Common myeloid progenitor, CD34-positive (primary cell): Measurements from ENCODE around the gene ACAP1.

Experiments used
- CTCF ChIA-PET: fragments of 350-600 bp; sonication (Branson Sonifier 250); formaldehyde crosslinking; loops from one replicate; lab custom pipeline; 2021; ENCODE audit warnings: antibody characterized with exemption; lab: Charles Lee
- POLR2A ChIA-PET: fragments of 350-600 bp; sonication (Branson Sonifier 250); formaldehyde crosslinking; loops from one replicate; lab custom pipeline; 2021; ENCODE audit warnings: antibody characterized with exemption; lab: Charles Lee
- DNase-seq, 3 donors: peaks; one replicate each; pipeline versions ENCODE4 v3.0.0 to v3.0.0-alpha.2; 2013
- H3K27ac ChIP-seq, 2 experiments: 1 replicate in 1 of 2; 2 replicates in 1 of 2; pipeline ENCODE4 v1.7.0; 2013; ENCODE audit warnings: inconsistent platforms in 2 of 2, low read length in 2 of 2, mild to moderate bottlenecking in 2 of 2, low read depth in 1 of 2, moderate library complexity in 1 of 2; ENCODE audit not compliant: severe bottlenecking in 2 of 2, insufficient read depth in 1 of 2, poor library complexity in 1 of 2
- H3K27me3 ChIP-seq, 5 experiments: replicated peaks in 2 of 5; 1 replicate in 3 of 5; 2 replicates in 2 of 5; pipeline versions ENCODE4 v1.6.1 to v1.7.0; 2013; ENCODE audit warnings: low read length in 4 of 5, mild to moderate bottlenecking in 2 of 5, moderate library complexity in 2 of 5, inconsistent platforms in 1 of 5; ENCODE audit not compliant: insufficient read depth in 5 of 5, control insufficient read depth in 4 of 5
- H3K36me3 ChIP-seq, 4 experiments: 1 replicate in 2 of 4; 2 replicates in 2 of 4; pipeline versions ENCODE4 v1.6.1 to v1.7.0; 2013; ENCODE audit warnings: low read length in 3 of 4, control low read depth in 1 of 4, mild to moderate bottlenecking in 1 of 4; ENCODE audit not compliant: control insufficient read depth in 4 of 4, insufficient read depth in 4 of 4
- H3K4me1 ChIP-seq, 4 experiments: 1 replicate in 3 of 4; 2 replicates in 1 of 4; pipeline versions ENCODE4 v1.6.1 to v1.7.1; 2013; ENCODE audit warnings: low read length in 3 of 4, mild to moderate bottlenecking in 3 of 4, control low read depth in 1 of 4, inconsistent platforms in 1 of 4, moderate library complexity in 1 of 4; ENCODE audit not compliant: control insufficient read depth in 4 of 4, insufficient read depth in 4 of 4; ENCODE audit errors: control extremely low read depth in 1 of 4
- H3K4me3 ChIP-seq, 7 experiments: 1 replicate in 4 of 7; 2 replicates in 3 of 7; pipeline versions ENCODE4 v1.5.1 to v1.7.0; 2013; ENCODE audit warnings: mild to moderate bottlenecking in 7 of 7, low read length in 6 of 7, moderate library complexity in 6 of 7, inconsistent platforms in 2 of 7, low read depth in 2 of 7, control low read depth in 1 of 7; ENCODE audit not compliant: insufficient read depth in 4 of 7, control insufficient read depth in 1 of 7; ENCODE audit errors: extremely low read depth in 1 of 7
- H3K9me3 ChIP-seq, 5 experiments: 1 replicate in 4 of 5; 2 replicates in 1 of 5; pipeline versions ENCODE4 v1.6.1 to v1.7.1; 2013; ENCODE audit warnings: low read length in 4 of 5, mild to moderate bottlenecking in 2 of 5, inconsistent platforms in 1 of 5, low read depth in 1 of 5, moderate library complexity in 1 of 5; ENCODE audit not compliant: control insufficient read depth in 4 of 5, insufficient read depth in 2 of 5; ENCODE audit errors: control extremely low read depth in 1 of 5
- WGBS: methylation state at CpG from one replicate; pipeline ENCODE4 v1.1.5; 2013; ENCODE audit not compliant: insufficient coverage; 5-methylcytosine and 5-hydroxymethylcytosine counted together

Gene ACAP1

GRCh38 chr17:7352910-7353635, 16.7 kb downstream of the ACAP1 start:
- 94% methylated on average over 30 of the region's 37 CpGs for WGBS
- no peak overlapping the region for H3K27ac ChIP-seq
- H3K27me3 ChIP-seq = no peaks in the 10 kb centered on the region
- no peaks in the 10 kb centered on the region for H3K9me3 ChIP-seq
- no peak for DNase-seq
- H3K4me1 ChIP-seq = peaks cover 0 to 35% (median 14%) of the 10 kb centered on the region in 4 experiments
- CTCF ChIA-PET = interaction anchor here (0.8 to 4.4 kb wide), 13 partner anchors 8 to 322 kb away, joined by 3 to 28 read pairs (median 4); partner anchors contain the start of genes SENP3, SPEM2 and TMEM102
- POLR2A ChIA-PET = no interaction called here
- H3K4me3 ChIP-seq = peak overlapping the region in 3 of 7 experiments; percentile 63 to 85 (median 83)
- H3K36me3 ChIP-seq = peaks cover 5 to 36% (median 10%) of the 10 kb centered on the region in 4 experiments

- H3K4me3 ChIP-seq = no peak overlapping the region
- CTCF ChIA-PET = interaction anchor here (0.9 to 4.4 kb wide), 18 partner anchors 8 to 323 kb away, joined by 3 to 28 read pairs (median 4); partner anchors contain the start of genes GPS2, PLSCR3, SENP3 and SPEM2
- DNase-seq = no peak
- POLR2A ChIA-PET = interaction anchor here (0.5 to 1.2 kb wide), 3 partner anchors 19 to 163 kb away, joined by 3 read pairs; no protein-coding TSS in a partner anchor
- 80% methylated on average over 4 of the region's 9 CpGs for WGBS
- no peaks in the 10 kb centered on the region for H3K27me3 ChIP-seq
- no peak overlapping the region for H3K27ac ChIP-seq
- peaks cover 0 to 35% (median 14%) of the 10 kb centered on the region in 4 experiments for H3K4me1 ChIP-seq
- H3K9me3 ChIP-seq = no peaks in the 10 kb centered on the region
- H3K36me3 ChIP-seq = peaks cover 0 to 24% (median 0%) of the 10 kb centered on the region in 4 experiments
Measured at GRCh38 chr17:7354262-7354843, 18.0 kb downstream of the ACAP1 start.

GRCh38 chr17:7355053-7355452, 18.7 kb downstream of the ACAP1 start, which contains the start of gene TMEM95:
Gene TMEM95, plus strand, starts transcription at chr17:7355156. Its CDS starts 49 bp downstream, at chr17:7355205.
- no peak within 1 kb of the TSS for H3K4me3 ChIP-seq

GRCh38 chr17:7355573-7355972, 19.2 kb downstream of the ACAP1 start:
- DNase-seq = no peak
- Histone ChIP-seq H3K9me3 (no peaks in the 10 kb centered on the region), H3K27ac (no peak overlapping the region), H3K27me3 (no peaks in the 10 kb centered on the region), H3K4me3 (no peak overlapping the region), H3K4me1 (peaks cover 0 to 26% (median 10%) of the 10 kb centered on the region in 4 experiments), H3K36me3 (peaks cover 0 to 18% (median 0%) of the 10 kb centered on the region in 4 experiments)
- CTCF ChIA-PET = interaction anchor here (0.5 to 4.4 kb wide), 34 partner anchors 11 to 332 kb away, joined by 3 to 28 read pairs (median 4); partner anchors contain the start of genes GPS2, NEURL4, NLGN2 and POLR2A
- POLR2A ChIA-PET = interaction anchor here (0.5 to 1.7 kb wide), 4 partner anchors 17 to 129 kb away, joined by 3 to 6 read pairs (median 4); partner anchors contain the start of gene POLR2A
- WGBS = 94% methylated on average over 5 of the region's 8 CpGs

More at GRCh38 chr17:7355053-7355452, 18.7 kb downstream of the ACAP1 start, which contains the start of gene TMEM95:
- H3K36me3 ChIP-seq = peaks cover 0 to 18% (median 0%) of the 10 kb centered on the region in 4 experiments
- H3K9me3 ChIP-seq = no peaks in the 10 kb centered on the region
- no peak for DNase-seq
- H3K27me3 ChIP-seq = no peaks in the 10 kb centered on the region
- ChIA-PET POLR2A (interaction anchor here (0.7 to 1.2 kb wide), 2 partner anchors 18 to 115 kb away, joined by 3 read pairs; no protein-coding TSS in a partner anchor), CTCF (interaction anchor here (0.8 to 4.4 kb wide), 25 partner anchors 10 to 332 kb away, joined by 3 to 28 read pairs (median 4); partner anchors contain the start of genes GPS2, NEURL4, PLSCR3 and POLR2A)
- 76% methylated on average over 9 of the region's 10 CpGs for WGBS
- peaks cover 0 to 30% (median 12%) of the 10 kb centered on the region in 4 experiments for H3K4me1 ChIP-seq
- no peak within 1 kb of the TSS for H3K27ac ChIP-seq

- Histone ChIP-seq H3K27ac (no peak overlapping the region), H3K4me1 (peaks cover 0 to 20% (median 7%) of the 10 kb centered on the region in 4 experiments), H3K4me3 (no peak overlapping the region), H3K27me3 (no peaks in the 10 kb centered on the region), H3K36me3 (peaks cover 0 to 13% (median 0%) of the 10 kb centered on the region in 4 experiments), H3K9me3 (no peaks in the 10 kb centered on the region)
- CTCF ChIA-PET = interaction anchor here (0.5 to 4.4 kb wide), 32 partner anchors 12 to 331 kb away, joined by 3 to 28 read pairs (median 4); partner anchors contain the start of genes NEURL4, NLGN2, POLR2A and SENP3
- peak; percentile 84 to 92 (median 89) for DNase-seq
- POLR2A ChIA-PET = interaction anchor here (0.5 to 1.7 kb wide), 4 partner anchors 28 to 136 kb away, joined by 3 to 6 read pairs (median 4); partner anchors contain the start of gene POLR2A
- WGBS = 0% methylated on average over 8 of the region's 12 CpGs
Measured at GRCh38 chr17:7356072-7356549, 19.8 kb downstream of the ACAP1 start.

- WGBS = 100% methylated on average over 5 of the region's 8 CpGs
- Histone ChIP-seq H3K27me3 (no peaks in the 10 kb centered on the region), H3K4me3 (no peak overlapping the region), H3K36me3 (peaks cover 0 to 10% (median 0%) of the 10 kb centered on the region in 4 experiments), H3K9me3 (no peaks in the 10 kb centered on the region), H3K4me1 (peaks cover 0 to 14% (median 5%) of the 10 kb centered on the region in 4 experiments), H3K27ac (no peak overlapping the region)
- DNase-seq = no peak
- ChIA-PET CTCF (interaction anchor here (1.0 to 4.4 kb wide), 13 partner anchors 11 to 204 kb away, joined by 3 to 28 read pairs (median 8); partner anchors contain the start of genes NEURL4, NLGN2, SENP3 and TMEM102), POLR2A (interaction anchor here (0.6 to 1.7 kb wide), 3 partner anchors 25 to 136 kb away, joined by 3 to 6 read pairs (median 5); partner anchors contain the start of gene POLR2A)
Measured at GRCh38 chr17:7356756-7357155, 20.4 kb downstream of the ACAP1 start.
